HFF-Myc (cell line): Measurements from ENCODE around the gene CBX1.

Experiments
- DNase-seq: peaks from one replicate; pipeline ENCODE4 v3.0.0-alpha.2; 2011; ENCODE audit warnings: low read depth; ENCODE audit errors: extremely low read depth
- H3K4me3 ChIP-seq: replicated peaks from 2 replicates; pipeline ENCODE4 v1.5.1; 2011; ENCODE audit warnings: low read depth, mild to moderate bottlenecking, control low read depth, low read length
- TF ChIP-seq, protein P1 (sequence below): IDR thresholded peaks from 2 replicates; pipeline ENCODE4 v1.5.1; 2012; ENCODE audit warnings: mild to moderate bottlenecking, low read depth, low read length, control low read depth; ENCODE audit errors: missing control alignments

Gene CBX1

DNA sequence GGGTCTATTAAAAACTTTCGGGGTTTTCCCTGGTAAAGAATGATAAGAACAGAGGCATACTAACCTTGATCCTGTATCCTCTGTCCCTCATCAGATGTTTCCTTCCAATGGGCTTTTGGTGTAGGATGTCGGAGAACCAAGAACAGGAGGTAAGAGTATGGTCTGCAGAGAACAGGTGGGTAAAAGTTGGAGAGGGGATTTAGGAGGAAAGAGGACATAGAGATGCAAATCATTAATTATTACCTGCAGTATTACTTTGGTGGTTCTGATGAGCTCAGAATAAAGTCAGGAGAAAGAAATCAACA is 10.6 kb upstream of the CBX1 start:
- TF ChIP-seq, protein P1, sequence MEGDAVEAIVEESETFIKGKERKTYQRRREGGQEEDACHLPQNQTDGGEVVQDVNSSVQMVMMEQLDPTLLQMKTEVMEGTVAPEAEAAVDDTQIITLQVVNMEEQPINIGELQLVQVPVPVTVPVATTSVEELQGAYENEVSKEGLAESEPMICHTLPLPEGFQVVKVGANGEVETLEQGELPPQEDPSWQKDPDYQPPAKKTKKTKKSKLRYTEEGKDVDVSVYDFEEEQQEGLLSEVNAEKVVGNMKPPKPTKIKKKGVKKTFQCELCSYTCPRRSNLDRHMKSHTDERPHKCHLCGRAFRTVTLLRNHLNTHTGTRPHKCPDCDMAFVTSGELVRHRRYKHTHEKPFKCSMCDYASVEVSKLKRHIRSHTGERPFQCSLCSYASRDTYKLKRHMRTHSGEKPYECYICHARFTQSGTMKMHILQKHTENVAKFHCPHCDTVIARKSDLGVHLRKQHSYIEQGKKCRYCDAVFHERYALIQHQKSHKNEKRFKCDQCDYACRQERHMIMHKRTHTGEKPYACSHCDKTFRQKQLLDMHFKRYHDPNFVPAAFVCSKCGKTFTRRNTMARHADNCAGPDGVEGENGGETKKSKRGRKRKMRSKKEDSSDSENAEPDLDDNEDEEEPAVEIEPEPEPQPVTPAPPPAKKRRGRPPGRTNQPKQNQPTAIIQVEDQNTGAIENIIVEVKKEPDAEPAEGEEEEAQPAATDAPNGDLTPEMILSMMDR = no peak
- no peak overlapping the region for H3K4me3 ChIP-seq
- DNase-seq = no peak

DNA sequence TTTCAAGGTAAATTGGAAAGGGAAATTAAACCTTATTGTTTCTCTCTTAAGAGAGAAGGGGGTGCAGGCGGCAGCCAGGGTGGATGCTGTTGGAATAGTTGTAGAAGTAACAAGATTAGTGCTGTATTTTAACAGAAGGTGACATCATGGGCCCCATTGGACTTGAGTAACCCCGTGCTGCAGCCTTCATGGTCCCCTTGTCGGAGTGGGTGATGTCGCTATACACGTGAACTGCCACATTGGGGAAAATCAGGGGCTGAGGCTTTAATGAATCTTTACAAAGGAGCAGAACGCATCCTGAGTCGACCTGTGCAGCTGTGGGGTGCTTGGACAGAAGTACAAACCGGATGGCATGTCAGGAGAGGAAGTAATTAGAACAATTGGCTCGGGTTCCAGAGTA is 9.5 kb upstream of the CBX1 start:
- TF ChIP-seq, protein P1 = no peak
- H3K4me3 ChIP-seq = no peak overlapping the region
- no peak for DNase-seq

DNA sequence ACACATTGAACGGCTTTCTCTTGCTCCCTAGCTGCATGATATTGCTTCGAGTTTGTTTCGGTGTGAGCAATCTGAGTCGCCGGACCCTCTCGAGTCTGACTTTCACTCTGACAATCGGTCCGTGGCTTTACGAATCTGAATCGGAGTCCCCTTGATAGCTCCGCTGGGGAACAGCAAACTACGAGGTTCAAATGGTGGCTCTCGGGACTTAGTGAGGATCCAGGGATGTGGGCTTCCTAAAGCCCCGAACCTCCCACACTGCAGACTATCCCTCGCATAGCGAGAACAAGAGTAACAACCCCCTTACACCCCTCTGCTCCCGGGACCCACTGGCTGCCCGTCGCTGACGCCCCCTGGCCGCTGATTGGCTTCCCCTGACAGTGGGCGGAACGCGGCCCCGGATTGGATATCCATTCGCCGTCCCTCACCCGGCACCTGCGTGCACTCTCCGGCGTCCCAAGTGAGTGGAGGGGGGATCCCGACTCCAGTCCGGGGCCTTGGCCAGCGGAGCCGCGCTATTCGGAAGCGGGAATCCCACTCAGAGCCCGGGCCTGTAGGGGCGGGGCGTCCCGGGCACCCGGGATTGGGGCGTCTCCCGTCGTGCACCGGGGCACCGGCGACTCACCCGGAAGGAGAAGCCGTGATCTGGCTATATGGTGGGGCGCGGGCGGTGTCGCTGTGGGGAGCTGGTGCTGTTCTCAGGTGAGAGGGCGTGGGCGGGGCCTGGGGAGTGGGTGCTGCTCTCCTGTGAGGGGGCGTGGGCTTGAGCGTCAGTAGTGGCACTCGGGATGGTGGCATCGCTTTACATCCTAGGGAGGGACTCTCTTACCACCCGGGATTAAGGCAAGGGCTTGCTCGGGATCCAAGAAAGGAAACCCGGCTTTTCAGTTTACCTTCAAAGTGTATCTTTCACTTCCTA is 6.1 kb upstream of the CBX1 start, which contains the start of gene SNX11:
SNX11 (plus strand) TSS at position 630 of the 919 bp plus-strand sequence. CDS start 4,278 bp downstream, outside the sequence.
- TF ChIP-seq, protein P1 = no peak
- H3K4me3 ChIP-seq = peak within 1 kb of the TSS; percentile 76
- DNase-seq = peak; percentile 52

DNA sequence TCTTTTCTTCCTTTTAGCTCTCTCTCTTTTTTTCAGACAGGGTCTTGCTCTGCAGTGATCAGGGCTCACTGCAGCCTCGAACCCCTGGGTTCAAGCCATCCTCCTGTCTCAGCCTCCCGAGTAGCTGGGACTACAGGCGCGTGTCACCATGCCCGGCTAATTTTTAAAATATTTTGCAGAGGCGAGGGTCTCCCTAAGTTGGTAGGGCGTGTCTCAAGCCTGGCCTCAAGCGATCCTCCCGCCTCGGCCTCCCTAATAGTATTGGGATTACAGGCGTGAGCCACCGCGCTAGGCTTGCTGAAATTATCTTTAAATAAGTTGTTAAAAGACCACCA is 5.5 kb upstream of the CBX1 start:
- H3K4me3 ChIP-seq = peak overlapping the region; percentile 76
- DNase-seq = no peak
- TF ChIP-seq, protein P1 = no peak

DNA sequence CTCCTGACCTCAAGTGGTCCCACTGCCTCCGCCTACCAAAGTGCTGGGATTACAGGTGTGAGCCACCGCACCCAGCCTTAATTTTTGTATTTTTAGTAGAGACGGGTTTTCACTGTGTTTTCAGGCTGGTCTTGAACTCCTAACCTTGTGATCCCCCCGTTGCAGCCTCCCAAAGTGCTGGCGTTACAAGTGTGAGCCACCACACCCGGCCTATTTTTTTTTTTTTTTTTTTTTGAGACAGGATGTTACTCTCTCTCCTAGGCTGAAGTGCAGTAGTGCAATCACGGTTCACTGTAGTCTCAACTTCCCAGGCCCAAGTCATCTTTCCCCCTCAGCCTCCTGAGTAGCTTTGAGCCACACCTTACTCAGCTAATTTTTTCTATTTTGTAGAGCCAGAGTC is 3.2 kb upstream of the CBX1 start:
- TF ChIP-seq, protein P1 = no peak
- DNase-seq = no peak
- no peak overlapping the region for H3K4me3 ChIP-seq

DNA sequence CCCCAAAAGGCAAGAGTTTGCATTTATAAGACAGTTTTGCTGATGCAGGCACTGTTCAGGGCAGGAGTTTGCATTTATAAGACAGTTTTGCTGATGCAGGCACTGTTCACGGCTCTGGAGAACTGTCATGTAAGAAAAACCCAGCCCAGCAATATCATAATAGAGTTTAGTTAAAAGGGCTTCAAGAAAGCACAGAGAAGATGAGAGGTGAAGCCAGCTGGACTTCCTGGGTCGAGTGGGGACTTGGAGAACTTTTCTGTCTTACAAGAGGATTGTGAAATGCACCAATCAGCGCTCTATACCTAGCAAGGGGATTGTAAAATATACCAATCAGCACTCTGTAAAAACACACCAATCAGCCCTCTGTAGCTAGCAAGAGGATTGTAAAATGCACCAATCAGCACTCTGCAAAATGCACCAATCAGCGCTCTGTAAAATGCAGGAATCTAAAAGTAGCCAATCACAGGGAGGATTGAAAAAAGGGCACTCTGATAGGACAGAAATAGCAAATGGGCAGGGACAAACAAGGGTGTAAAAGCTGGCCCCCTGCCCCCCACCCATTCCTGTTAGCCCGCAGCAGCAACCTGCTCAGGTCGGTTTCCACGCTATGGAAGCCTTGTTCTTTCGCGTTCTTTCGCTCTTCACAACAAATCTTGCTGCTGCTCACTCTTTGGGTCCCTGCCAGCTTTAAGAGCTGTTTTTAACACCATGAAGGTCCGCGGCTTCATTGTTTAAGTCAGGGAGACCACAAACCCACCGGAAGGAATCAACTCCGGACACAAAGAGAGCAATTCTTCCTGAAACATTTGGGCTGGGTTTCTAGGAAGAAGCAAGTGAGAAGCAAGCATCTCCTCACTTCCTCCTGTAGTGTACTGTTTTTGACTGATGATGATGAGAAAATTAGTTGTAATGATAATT is 1.8 kb upstream of the CBX1 start:
- no peak for DNase-seq
- H3K4me3 ChIP-seq = no peak overlapping the region
- TF ChIP-seq, protein P1 = no peak
